ENCODE results near the gene CD247.

CD247 gene

GRCh38 chr1:167515461-167515860 is 2.9 kb downstream of the CD247 start:
- in situ Hi-C loops (cut with HindIII; ENCODE audit: low sequenced_read_pairs), result no loop called here

- in situ Hi-C loops (cut with HindIII; ENCODE audit: low sequenced_read_pairs), result loop anchor here (5.0 kb wide), 1 partner anchor 48 kb away; no protein-coding TSS in a partner anchor
These were observed 4.0 kb downstream of the CD247 start for GRCh38 chr1:167514288-167514687.

DNA sequence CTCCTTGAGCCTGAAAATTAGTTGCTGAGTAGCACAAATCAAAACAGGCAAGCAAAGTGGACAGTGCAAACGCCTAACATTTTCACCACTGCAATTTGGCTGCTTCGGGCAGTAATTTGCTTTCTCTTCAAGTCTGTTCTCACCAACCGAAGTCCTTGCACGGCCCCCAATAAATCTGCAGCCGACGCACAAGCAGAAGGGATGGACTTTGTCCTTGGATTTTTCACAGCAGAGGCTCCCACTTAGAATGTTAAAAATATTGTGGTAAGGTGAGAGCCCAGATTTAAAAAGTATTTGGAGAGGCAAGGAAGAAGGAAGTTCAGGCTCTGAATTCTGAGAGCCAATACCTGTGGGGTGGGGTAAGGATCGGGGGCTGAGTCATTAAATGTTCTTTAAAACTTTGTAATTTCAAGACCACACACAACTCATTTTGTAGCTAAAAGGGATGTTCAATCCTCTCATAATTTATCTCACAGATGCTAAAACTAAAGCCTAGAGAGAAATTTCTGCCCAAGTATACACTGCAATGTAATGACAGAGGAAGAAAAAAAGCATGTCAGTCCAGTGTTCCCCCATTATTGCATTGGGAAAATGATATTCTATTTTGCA is 6.2 kb downstream of the CD247 start:
- in situ Hi-C loops (cut with HindIII; ENCODE audit: low sequenced_read_pairs), result loop anchor here (5.0 kb wide), 1 partner anchor 50 kb away; no protein-coding TSS in a partner anchor

- in situ Hi-C loops (cut with HindIII; ENCODE audit: low sequenced_read_pairs), result loop anchor here (5.0 kb wide), 1 partner anchor 51 kb away; no protein-coding TSS in a partner anchor
These were observed 6.8 kb downstream of the CD247 start for GRCh38 chr1:167511374-167511986.

DNA sequence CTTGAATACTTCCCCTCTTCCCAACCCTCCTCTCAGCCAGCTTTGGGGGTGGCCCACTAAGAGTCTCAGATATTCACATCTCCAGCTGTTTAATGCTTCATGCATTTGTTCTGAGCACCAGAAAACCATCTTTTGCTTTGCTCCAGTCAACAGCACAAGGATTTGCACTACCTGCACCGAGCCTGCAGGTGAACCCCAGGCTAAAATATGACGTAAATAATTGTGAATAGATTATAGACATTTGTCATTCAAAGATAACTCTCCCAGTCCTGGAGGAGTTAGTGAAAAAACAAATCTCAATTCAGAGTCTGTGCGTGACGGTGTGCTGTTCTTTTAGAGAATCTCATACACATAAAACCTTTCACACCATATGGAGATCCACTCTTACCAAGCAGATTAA is 7.4 kb downstream of the CD247 start:
- in situ Hi-C loops (cut with HindIII; ENCODE audit: low sequenced_read_pairs), result loop anchor here (5.0 kb wide), 1 partner anchor 51 kb away; no protein-coding TSS in a partner anchor

GRCh38 chr1:167510244-167510643 is 8.1 kb downstream of the CD247 start:
- in situ Hi-C loops (cut with HindIII; ENCODE audit: low sequenced_read_pairs), result loop anchor here (5.0 kb wide), 1 partner anchor 52 kb away; no protein-coding TSS in a partner anchor

DNA sequence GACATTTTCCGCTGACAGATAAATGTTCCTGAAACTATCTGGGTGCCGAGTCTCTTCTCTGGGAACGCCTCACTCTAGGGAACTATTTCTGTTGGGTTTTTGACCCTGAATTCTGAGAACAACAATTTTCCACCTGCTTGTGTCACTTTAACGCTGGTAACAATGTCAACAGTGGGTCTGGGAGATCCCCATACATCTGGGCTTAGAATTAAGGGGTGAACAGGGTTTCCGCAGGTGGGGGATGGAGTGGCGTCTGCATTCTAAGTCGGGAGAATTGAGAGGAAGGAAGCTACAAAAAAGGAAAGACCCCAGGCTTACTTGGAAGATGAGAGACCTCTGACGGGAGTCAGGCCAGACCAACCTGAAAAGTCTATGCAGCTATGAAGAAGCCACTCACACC is 8.7 kb downstream of the CD247 start:
- in situ Hi-C loops (cut with HindIII; ENCODE audit: low sequenced_read_pairs), result no loop called here

GRCh38 chr1:167507719-167508118 is 10.6 kb downstream of the CD247 start:
- in situ Hi-C loops (cut with HindIII; ENCODE audit: low sequenced_read_pairs), result no loop called here

DNA sequence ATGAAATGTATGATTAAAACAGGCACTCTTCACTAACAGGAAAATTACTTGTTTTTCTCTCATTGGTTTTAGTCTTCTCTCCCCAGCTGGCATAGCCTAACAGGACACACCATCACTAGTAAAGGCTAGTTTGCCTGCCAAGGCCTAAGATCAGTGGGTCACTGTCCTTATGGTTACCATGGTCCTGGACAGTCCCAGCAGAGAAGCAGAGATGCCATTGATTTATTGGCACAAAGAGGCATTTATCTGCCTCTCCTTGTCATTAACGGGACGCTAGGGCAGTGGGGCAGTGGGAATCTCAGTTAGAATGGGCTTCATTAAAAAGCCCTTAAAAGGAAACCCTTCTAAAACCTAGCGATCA is 13.9 kb downstream of the CD247 start:
- in situ Hi-C loops (cut with HindIII; ENCODE audit: low sequenced_read_pairs), result no loop called here

- in situ Hi-C loops (cut with HindIII; ENCODE audit: low sequenced_read_pairs), result no loop called here
These were observed 14.5 kb downstream of the CD247 start for GRCh38 chr1:167503626-167504466.

DNA sequence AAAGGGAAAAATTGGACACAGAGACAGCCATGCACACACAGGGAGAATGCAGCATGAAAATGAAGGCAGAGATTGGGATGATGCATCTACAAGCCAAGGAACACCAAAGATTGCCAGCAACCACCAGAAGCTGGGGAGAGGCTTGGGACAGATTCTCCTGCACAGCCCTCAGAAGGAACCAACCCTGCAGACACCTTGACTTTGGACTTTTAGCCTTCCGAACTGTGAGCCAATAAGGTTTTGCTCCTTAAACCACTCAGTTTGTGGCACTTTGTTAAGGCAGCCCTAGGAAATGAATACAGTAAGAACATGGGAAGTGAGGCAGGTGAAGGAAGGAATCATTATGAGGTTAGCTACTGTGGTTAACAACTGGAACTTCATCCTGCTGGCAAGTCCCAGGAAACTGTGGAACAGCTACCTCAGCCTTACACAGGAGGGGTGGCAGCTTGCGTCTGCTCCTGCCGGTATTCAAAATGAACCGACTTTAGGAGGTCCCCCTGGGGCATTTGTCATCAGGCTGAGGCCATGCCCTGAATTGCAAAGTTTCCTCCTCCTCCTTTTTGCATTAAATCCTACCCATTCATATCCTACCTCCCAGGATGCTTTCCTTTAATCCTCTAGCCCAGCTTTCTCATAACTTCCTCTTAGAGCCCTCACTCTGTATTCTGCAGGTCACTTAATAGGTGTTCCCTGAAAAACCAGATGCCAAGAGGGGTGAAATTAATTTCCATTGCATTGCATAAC is 15.4 kb downstream of the CD247 start:
- in situ Hi-C loops (cut with HindIII; ENCODE audit: low sequenced_read_pairs), result no loop called here

- in situ Hi-C loops (cut with HindIII; ENCODE audit: low sequenced_read_pairs), result no loop called here
These were observed 16.2 kb downstream of the CD247 start for GRCh38 chr1:167502192-167502551.

DNA sequence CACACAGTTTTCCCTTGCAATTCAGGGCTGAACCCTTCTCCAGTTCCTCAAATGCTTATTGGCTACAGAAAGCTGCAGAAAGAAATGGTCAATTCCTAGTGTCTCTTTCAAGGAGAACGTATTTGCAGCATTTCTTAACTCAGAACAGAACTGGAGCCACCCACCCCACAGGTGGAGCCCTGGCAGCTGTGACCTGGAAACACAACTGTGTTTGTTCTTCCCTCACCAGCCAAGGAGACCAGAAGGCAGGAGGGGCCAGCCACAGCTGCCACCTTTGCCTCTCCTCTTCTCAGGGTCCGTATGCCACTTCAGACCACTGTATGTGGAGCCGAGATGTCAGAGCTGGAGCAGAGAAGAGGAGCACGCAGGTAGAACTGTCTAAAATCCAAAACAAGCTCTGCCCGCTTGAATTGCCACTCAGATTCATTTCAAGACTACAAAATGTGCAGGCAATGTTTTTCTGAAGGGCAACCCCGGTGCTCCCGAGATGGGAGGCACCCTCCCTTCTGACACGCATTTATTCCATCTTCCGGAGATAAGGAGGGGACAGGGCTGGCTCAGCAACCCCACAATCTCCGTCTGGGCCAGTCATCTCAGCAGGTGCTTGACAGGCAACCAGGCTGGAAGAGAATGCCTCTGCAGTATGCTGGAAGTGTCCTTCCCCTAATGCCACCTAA is 16.7 kb downstream of the CD247 start:
- in situ Hi-C loops (cut with HindIII; ENCODE audit: low sequenced_read_pairs), result no loop called here

GRCh38 chr1:167500283-167500860 is 18.0 kb downstream of the CD247 start:
- in situ Hi-C loops (cut with HindIII; ENCODE audit: low sequenced_read_pairs), result no loop called here

GRCh38 chr1:167499664-167500101 is 18.6 kb downstream of the CD247 start:
- in situ Hi-C loops (cut with HindIII; ENCODE audit: low sequenced_read_pairs), result no loop called here

DNA sequence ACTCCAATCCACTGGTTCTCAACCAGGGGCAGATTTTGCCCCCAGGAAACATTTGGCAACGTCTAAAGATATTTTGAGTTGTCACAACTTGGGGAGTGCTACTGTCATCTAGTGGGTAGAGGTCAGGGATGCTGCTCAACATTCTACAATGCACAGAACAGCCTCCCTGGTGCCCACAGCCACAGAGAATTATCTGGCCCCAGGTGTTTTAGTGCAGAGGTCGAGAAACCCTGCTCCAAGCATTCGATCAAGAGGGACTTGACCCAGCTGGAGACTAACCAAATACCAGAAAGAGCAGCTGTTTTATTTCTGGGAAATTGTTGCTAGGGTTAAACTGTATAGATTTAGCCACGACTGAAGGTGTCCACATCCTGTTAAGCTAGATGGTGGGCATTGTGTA is 19.2 kb downstream of the CD247 start:
- in situ Hi-C loops (cut with HindIII; ENCODE audit: low sequenced_read_pairs), result no loop called here

- in situ Hi-C loops (cut with HindIII; ENCODE audit: low sequenced_read_pairs), result no loop called here
These were observed 21.3 kb downstream of the CD247 start for GRCh38 chr1:167496797-167497619.

DNA sequence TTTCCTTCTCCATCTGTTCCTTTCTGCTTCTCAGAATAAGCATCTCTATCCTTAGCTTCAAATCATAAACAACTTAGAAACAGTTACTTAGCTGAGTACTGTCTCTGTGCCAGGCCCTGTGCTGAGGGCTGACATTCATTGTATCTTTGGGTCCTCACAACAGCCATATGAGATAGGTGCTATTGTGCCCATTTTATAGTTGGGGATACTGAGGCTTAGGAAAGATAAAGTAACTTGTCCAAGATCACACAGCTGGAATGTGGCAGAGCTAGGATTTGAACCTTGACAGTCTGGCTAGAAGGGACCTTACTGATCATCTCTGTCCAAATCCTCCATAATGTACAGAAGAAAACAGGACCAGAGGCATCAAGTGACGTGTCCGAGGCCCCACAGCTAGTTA is 25.0 kb downstream of the CD247 start:
- in situ Hi-C loops (cut with HindIII; ENCODE audit: low sequenced_read_pairs), result no loop called here

- in situ Hi-C loops (cut with HindIII; ENCODE audit: low sequenced_read_pairs), result no loop called here
These were observed 25.8 kb downstream of the CD247 start for GRCh38 chr1:167492481-167492910.
